HG03097 (cell line): ENCODE measurements around the gene ATMIN.

Source experiments
- ATAC-seq: cut with Tn5 transposase; IDR thresholded peaks from one replicate; pipeline ENCODE4 v1.9.1; 2021; ENCODE audit not compliant: unreplicated experiment, low FRiP score

The ATMIN gene

GRCh38 chr16:81004646-81005353, 30.8 kb upstream of the ATMIN start:
- ATAC-seq, result no peak

GRCh38 chr16:81005610-81006161, 30.0 kb upstream of the ATMIN start:
- no peak for ATAC-seq

- ATAC-seq, result peak; percentile 32
Measured at GRCh38 chr16:81006211-81006812, 29.3 kb upstream of the ATMIN start.

GRCh38 chr16:81006813-81007695, 28.6 kb upstream of the ATMIN start, which contains the start of the genes CENPN and CMC2:
Gene CENPN, plus strand, starts transcription at chr16:81007214. Its CDS starts 4,726 bp downstream, at chr16:81011940.
Gene CMC2, minus strand, starts transcription at chr16:81006885. Its CDS starts 9,491 bp downstream, at chr16:80997394.
- ATAC-seq, result peak; percentile 84

GRCh38 chr16:81008505-81008789, 27.2 kb upstream of the ATMIN start:
- ATAC-seq, result no peak

GRCh38 chr16:81012974-81013373, 22.7 kb upstream of the ATMIN start:
- ATAC-seq, result no peak

- no peak for ATAC-seq
Measured at GRCh38 chr16:81014672-81015071, 21.0 kb upstream of the ATMIN start.

- ATAC-seq, result no peak
Measured at GRCh38 chr16:81018496-81018895, 17.1 kb upstream of the ATMIN start.

GRCh38 chr16:81026429-81026828, 9.2 kb upstream of the ATMIN start:
- ATAC-seq, result no peak

GRCh38 chr16:81029930-81030604, 5.6 kb upstream of the ATMIN start:
- ATAC-seq, result no peak

GRCh38 chr16:81035975-81036750, 521 bp downstream of the ATMIN start:
- peak; percentile 48 for ATAC-seq

- no peak for ATAC-seq
Measured at GRCh38 chr16:81036751-81037350, 1.2 kb downstream of the ATMIN start.

- ATAC-seq, result no peak
Measured at GRCh38 chr16:81040131-81040530, 4.5 kb downstream of the ATMIN start.

- no peak for ATAC-seq
Measured at GRCh38 chr16:81040842-81041241, 5.2 kb downstream of the ATMIN start.

GRCh38 chr16:81041696-81042095, 6.1 kb downstream of the ATMIN start:
- ATAC-seq, result no peak

GRCh38 chr16:81042821-81043220, 7.2 kb downstream of the ATMIN start:
- ATAC-seq, result no peak

- ATAC-seq, result no peak
Measured at GRCh38 chr16:81053761-81054160, 18.1 kb downstream of the ATMIN start.

GRCh38 chr16:81060576-81061306, 25.1 kb downstream of the ATMIN start:
- no peak for ATAC-seq

- no peak for ATAC-seq
Measured at GRCh38 chr16:81061307-81061640, 25.6 kb downstream of the ATMIN start.
